ENCODE results near the gene IL36A.

The IL36A gene, protein sequence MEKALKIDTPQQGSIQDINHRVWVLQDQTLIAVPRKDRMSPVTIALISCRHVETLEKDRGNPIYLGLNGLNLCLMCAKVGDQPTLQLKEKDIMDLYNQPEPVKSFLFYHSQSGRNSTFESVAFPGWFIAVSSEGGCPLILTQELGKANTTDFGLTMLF

DNA sequence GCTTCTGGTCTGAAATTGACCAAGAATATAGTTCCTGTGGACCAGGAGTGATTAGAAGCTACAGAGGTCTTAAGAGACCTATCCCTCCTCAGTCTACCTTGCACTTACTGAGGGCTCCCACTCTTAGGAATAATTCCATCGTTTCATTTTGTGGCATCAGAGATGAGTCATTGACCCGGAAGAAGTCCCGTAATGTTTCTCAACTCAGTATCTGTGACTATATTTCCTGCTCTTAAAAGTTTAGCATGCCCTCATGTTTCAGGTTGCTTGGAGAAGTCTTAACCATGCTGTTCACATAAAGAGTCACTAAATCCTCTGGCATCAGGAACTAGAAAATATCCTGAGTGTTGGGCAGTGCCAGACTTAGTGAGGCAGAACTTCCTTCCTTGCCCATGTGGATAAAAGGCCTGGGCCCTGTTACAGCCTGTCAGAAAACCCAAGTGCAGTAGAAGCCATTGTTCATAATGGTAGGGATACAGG, at the start of gene IL36A:
Gene IL36A, plus strand, starts transcription at position 430 of the 480 bp plus-strand sequence. CDS start 413 bp downstream, outside the sequence.
- TF ChIP-seq, protein P1, sequence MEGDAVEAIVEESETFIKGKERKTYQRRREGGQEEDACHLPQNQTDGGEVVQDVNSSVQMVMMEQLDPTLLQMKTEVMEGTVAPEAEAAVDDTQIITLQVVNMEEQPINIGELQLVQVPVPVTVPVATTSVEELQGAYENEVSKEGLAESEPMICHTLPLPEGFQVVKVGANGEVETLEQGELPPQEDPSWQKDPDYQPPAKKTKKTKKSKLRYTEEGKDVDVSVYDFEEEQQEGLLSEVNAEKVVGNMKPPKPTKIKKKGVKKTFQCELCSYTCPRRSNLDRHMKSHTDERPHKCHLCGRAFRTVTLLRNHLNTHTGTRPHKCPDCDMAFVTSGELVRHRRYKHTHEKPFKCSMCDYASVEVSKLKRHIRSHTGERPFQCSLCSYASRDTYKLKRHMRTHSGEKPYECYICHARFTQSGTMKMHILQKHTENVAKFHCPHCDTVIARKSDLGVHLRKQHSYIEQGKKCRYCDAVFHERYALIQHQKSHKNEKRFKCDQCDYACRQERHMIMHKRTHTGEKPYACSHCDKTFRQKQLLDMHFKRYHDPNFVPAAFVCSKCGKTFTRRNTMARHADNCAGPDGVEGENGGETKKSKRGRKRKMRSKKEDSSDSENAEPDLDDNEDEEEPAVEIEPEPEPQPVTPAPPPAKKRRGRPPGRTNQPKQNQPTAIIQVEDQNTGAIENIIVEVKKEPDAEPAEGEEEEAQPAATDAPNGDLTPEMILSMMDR (conservative IDR thresholded peaks at IDR 0.05; ENCODE audit: low read depth, low read length) = no peak
- Histone ChIP-seq H3K36me3 (ENCODE audit: insufficient read depth) (no peaks in the 10 kb centered on the region), H3K4me1 (ENCODE audit: low read depth, poor library complexity, severe bottlenecking) (peaks cover 10% of the 10 kb centered on the region), H3K9ac (no peak within 1 kb of the TSS), H2AFZ (ENCODE audit: low read depth) (no peak within 1 kb of the TSS), H3K4me3 (IDR thresholded peaks at IDR 0.05; ENCODE audit: insufficient read depth, low read depth, low read length) (no peak within 1 kb of the TSS), H3K4me2 (no peak within 1 kb of the TSS), H3K27ac (no peak within 1 kb of the TSS), H3K79me2 (ENCODE audit: insufficient read depth, low read depth) (no peaks in the 10 kb centered on the region), H4K20me1 (ENCODE audit: insufficient read depth) (no peaks in the 10 kb centered on the region), H3K27me3 (ENCODE audit: insufficient read depth, low read depth) (no peaks in the 10 kb centered on the region)

DNA sequence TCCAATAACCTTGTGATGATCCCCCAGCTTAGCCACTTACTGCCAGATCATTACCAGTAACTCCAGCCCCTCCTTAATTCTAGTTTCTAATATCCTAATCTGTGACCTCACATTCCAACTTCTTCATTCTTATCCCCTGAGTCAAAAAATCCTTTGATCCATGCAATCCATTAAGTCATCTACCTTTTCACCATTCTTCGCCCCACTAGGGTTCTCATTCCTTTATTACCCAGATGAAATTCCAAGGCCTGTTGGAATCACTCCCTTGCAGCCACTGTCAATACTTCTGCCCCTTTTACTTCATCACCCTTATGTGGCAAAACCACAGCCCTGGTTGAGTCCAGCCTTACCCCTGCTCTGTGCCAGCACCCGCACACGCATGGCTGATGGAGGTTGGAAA, 47.7 kb upstream of the IL36A start:
- no peaks in the 10 kb centered on the region for H3K79me2 ChIP-seq (ENCODE audit: insufficient read depth, low read depth)
- H4K20me1 ChIP-seq (ENCODE audit: insufficient read depth) = no peaks in the 10 kb centered on the region
- H3K36me3 ChIP-seq (ENCODE audit: insufficient read depth) = no peaks in the 10 kb centered on the region
- no peak overlapping the region for H3K4me3 ChIP-seq (IDR thresholded peaks at IDR 0.05; ENCODE audit: insufficient read depth, low read depth, low read length)
- H3K27me3 ChIP-seq (ENCODE audit: insufficient read depth, low read depth) = no peaks in the 10 kb centered on the region
- no peak overlapping the region for H3K27ac ChIP-seq
- TF ChIP-seq, protein P1 (conservative IDR thresholded peaks at IDR 0.05; ENCODE audit: low read depth, low read length) = no peak
- H3K4me2 ChIP-seq = no peak overlapping the region
- H2AFZ ChIP-seq (ENCODE audit: low read depth) = no peak overlapping the region
- H3K4me1 ChIP-seq (ENCODE audit: low read depth, poor library complexity, severe bottlenecking) = no peaks in the 10 kb centered on the region
- H3K9ac ChIP-seq = no peak overlapping the region

DNA sequence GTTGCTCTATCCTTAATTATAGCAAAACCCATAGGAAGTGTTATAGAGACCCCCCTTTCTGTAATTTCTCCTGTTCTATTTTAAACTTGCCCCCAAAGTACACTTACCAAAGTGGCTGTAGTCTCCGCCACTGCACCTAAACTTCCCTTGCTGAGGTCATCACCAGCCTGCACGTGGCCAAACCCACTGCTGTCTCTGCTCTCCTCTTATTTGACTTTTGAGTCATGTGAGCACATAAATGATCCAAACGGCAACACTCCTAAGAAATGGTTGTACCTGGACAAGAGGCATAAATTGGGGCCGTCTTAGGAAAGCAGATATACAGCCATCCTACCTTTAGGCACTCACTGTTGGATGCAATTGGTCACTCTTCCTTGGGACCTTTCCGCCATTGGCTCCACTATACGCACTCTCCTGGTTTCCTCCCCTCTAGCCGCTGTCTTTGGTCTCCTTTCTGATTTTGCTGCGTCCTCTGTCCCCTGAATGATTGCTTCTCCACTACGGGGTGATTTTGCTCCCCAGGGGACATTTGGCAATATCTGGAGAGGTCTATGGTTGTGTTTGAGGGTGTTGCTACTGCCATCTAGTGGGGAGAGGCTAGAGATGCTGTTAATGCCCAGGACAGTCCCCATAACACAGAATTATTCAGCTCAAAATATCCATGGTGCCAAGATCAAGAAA, 46.7 kb upstream of the IL36A start:
- TF ChIP-seq, protein P1 (conservative IDR thresholded peaks at IDR 0.05; ENCODE audit: low read depth, low read length) = peak; percentile 77
- no peaks in the 10 kb centered on the region for H4K20me1 ChIP-seq (ENCODE audit: insufficient read depth)
- no peak overlapping the region for H3K9ac ChIP-seq
- no peak overlapping the region for H2AFZ ChIP-seq (ENCODE audit: low read depth)
- H3K4me2 ChIP-seq = no peak overlapping the region
- no peaks in the 10 kb centered on the region for H3K4me1 ChIP-seq (ENCODE audit: low read depth, poor library complexity, severe bottlenecking)
- no peaks in the 10 kb centered on the region for H3K79me2 ChIP-seq (ENCODE audit: insufficient read depth, low read depth)
- no peak overlapping the region for H3K27ac ChIP-seq
- H3K4me3 ChIP-seq (IDR thresholded peaks at IDR 0.05; ENCODE audit: insufficient read depth, low read depth, low read length) = no peak overlapping the region
- H3K36me3 ChIP-seq (ENCODE audit: insufficient read depth) = no peaks in the 10 kb centered on the region
- H3K27me3 ChIP-seq (ENCODE audit: insufficient read depth, low read depth) = no peaks in the 10 kb centered on the region

DNA sequence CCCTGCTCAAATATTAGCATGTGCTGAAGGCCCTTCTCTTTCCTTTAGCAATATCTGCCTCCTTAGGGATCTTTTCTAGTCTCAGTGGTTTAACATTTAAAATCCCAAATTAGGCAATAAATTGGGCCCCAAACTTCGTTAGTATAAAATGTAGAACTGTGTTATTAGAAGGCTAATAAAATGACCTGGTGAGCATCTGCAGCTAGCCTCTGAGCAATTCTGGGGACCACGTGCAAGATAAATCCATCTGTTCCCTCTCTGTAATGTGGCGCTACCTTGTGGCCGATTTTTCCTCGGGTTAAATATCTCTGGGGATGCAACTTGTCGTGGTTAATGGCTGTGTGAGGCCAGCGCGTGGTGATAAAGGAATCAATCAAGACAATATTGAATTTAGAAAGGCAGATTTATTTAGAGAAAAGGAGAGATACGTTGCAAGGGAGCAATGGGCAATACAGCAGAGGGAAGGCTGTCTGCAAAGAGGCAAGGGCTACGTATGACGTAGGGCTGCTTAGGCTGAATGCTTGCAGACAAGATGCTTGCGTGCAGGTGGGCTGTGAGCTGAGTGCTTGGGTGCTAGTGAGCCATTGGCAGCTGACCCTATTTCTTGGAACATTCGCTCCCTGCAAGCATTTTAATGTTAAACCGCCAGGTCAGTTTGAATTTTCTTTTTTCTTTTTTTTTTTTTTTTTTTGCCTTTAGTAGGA, 46.0 kb upstream of the IL36A start:
- no peak overlapping the region for H3K27ac ChIP-seq
- no peaks in the 10 kb centered on the region for H3K36me3 ChIP-seq (ENCODE audit: insufficient read depth)
- H3K27me3 ChIP-seq (ENCODE audit: insufficient read depth, low read depth) = no peaks in the 10 kb centered on the region
- no peak overlapping the region for H3K4me3 ChIP-seq (IDR thresholded peaks at IDR 0.05; ENCODE audit: insufficient read depth, low read depth, low read length)
- no peaks in the 10 kb centered on the region for H3K79me2 ChIP-seq (ENCODE audit: insufficient read depth, low read depth)
- H3K4me2 ChIP-seq = no peak overlapping the region
- H3K4me1 ChIP-seq (ENCODE audit: low read depth, poor library complexity, severe bottlenecking) = no peaks in the 10 kb centered on the region
- no peaks in the 10 kb centered on the region for H4K20me1 ChIP-seq (ENCODE audit: insufficient read depth)
- TF ChIP-seq, protein P1 (conservative IDR thresholded peaks at IDR 0.05; ENCODE audit: low read depth, low read length) = peak; percentile 40
- H2AFZ ChIP-seq (ENCODE audit: low read depth) = no peak overlapping the region
- H3K9ac ChIP-seq = no peak overlapping the region

Data from KMS-11 (cell line).